ENCODE data around the gene ANGPTL8.
A peak's percentile ranks its signal among the peaks of the same experiment; 100 is the strongest.

The ANGPTL8 gene

GRCh38 chr19:11203194-11204075 is 36.0 kb upstream of the ANGPTL8 start:
- peak; percentile 34 for DNase-seq (ENCODE audit: low spot score)

DNA sequence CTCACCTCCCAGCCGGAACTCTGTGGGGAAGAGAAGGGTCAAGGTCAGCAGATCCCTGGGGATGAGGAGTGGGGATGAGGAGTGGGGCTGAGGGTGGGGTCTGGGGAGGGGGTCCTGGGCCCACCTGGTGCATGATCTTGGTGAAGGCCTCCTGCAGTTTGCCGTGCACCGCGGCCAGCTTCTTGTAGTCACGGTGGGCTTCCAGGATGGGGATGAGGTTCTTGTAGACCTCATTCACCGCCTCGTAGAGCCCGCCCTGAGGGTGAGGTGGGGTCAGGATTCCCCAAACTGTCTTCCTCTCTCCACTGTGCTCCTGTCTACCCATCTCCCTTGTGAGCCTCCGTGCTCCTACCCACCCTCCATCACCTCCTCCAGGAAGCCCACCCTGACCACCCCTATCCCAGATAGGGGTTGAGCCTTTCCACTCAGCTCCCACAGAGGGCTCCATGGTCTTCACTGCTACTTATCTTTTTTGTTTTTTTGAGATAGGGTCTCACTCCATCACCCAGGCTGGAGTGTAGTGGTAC is 35.3 kb upstream of the ANGPTL8 start:
- DNase-seq (ENCODE audit: low spot score): no peak

DNA sequence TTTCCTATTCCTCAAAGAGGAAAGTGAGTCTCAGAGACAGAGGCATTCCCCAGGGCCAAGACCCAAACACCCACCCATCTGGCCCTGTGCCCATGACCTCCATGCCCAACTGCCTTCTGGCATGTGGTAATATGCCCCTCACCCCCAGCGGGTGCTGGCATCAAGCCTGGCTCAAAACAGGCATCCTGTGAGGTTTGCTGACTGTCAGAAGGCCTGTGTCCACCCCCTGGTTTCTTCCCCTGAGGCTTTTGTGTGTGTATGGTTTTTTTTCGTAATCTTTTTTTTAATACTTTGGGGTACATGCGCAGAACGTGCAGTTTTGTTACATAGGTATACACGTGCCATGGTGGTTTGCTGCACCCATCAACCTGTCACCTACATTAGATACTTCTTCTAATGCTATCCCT is 34.5 kb upstream of the ANGPTL8 start:
- DNase-seq (ENCODE audit: low spot score): no peak

GRCh38 chr19:11205939-11206570 is 33.4 kb upstream of the ANGPTL8 start:
- no peak for DNase-seq (ENCODE audit: low spot score)

DNA sequence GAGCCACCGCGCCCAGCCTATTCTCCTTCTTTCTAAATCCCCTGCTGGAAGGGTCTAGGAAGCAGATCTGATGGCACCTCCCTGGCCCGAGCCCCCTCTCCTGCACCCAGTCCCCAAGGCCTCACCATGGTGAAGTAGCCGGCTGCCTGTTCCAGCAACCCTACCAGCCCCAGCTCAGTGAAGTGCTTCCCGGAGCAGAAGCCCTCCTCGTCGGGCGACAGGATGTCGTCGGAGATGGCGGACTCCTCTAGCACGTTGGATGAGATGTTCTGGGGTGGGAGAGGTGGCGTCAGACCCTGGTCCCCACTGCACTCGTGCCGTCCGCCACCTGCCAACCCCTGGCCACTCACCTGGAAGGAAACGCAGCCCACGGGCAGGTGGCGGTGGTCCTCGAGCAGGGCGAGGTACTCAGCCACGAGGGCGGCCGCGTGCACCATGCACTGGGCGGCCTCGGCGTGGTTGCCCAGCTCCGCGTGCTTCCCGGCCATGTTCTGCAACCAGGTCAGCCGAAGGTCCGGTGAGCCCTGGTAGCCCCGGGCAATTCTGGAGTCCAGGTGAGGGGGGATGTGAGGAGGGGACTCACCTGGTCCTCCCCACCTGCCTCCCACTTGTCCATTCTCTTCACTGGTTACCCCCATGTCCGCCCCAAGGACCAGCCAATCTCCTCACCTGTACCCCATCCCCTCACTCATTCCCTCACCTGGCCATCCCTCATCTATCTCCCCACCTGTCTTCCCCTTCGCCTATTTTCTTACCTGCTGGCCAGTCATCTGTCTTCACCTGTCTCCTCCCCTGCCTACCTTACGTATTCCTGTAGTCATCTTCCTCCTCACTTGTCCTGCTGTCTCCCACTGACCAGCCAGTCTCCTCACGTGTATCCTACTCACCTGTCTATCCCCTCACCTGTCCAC is 30.6 kb upstream of the ANGPTL8 start:
- no peak for DNase-seq (ENCODE audit: low spot score)

GRCh38 chr19:11209839-11210655 is 29.4 kb upstream of the ANGPTL8 start:
- DNase-seq (ENCODE audit: low spot score): no peak

GRCh38 chr19:11210656-11210928 is 28.8 kb upstream of the ANGPTL8 start:
- no peak for DNase-seq (ENCODE audit: low spot score)

DNA sequence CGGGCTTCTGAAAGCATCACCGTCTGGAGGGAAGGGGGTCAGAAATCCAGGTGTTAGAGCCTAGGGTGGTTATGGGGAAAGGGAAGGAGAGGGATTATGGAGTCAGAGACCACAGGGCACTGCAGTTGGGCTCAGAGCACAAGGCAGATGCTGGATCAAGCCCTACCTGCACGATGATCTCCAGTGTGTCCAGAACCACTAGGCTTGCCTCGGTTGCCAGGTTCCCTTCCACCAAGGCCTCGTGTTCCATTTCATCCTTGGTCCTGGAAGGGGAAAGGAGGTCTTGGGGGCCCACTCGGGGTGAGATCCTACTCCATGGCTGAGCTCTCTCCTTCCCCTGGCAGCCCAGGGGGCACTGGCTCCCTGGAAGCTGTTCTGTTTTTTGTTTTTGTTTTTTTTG is 25.0 kb upstream of the ANGPTL8 start:
- no peak for DNase-seq (ENCODE audit: low spot score)

DNA sequence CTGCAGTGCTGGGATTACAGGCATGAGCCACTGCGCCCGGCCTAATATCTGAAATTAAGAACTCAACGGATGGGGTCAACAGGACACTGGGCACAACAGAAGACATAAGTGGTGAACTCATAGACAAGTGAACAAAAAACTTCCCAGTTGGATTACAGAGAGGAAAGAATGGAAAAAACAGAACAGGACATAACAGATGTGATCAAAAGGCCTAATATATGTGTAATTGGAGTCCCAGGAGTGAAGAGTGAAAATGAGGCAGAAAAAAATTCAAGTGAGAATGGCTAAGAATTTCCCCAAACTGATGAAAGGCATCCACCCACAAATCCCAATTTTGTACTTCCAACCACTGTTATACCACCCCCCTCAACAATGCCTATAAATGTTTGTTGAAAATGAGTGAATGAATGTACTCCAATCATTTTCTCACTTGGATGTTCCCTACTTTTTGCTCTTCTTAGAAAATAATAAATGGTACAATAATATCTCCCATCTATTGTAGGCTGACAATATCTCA is 18.3 kb upstream of the ANGPTL8 start:
- no peak for DNase-seq (ENCODE audit: low spot score)

DNA sequence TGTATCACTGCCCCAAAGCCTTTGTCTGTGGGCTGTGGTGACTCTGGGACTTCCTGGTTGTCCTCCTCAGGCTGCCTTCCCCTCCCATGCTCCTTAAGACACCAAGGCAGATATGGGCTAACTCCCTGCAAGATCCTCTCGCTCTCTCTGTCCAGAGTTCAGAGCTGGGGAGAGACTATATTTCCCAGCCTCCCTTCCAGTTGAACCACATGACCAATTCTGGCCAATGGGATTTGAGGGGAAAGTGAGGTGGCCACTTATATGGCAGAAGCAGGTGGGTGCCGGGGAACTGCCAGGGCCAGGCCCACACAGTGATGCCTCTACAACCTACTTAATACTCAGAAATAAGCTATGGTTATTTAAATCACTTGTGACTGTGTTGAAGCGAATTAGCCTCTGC is 16.2 kb upstream of the ANGPTL8 start:
- no peak for DNase-seq (ENCODE audit: low spot score)

DNA sequence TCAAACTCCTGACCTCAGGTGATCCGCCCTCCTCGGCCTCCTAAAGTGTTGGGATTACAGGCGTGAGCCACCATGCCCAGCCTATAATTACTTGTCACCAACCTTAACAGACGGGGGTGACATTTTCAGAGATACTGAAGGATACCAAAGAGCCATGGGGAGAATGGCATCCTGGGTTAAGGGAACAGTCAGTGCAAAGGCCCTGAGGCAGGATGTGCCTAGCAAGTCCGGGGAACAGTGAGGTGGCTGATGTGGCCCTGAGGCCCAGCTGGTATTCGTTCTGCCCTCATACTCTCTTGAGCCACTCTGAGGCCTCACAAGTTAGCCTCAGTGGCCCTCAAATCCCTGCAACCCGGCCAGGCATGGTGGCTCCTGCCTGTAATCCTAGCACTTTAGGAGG is 15.0 kb upstream of the ANGPTL8 start:
- no peak for DNase-seq (ENCODE audit: low spot score)

DNA sequence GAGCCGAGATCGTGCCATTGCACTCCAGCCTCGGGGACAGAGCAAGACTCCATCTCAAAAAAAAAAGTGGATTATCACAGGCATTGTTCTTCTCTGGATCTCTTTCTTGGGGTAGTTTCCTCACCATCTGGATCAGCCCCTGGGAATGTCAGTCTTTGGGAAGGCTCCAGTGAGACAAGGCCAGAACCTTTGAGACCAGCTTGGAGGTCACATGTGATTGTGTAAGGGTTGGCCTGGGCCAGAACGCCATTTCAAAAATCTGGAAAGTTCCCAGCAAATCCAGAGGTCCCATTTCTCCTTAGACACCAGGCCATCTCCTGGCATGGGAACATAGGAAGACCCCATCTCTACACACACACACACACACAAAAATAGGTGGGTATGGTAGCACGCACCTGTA is 14.2 kb upstream of the ANGPTL8 start:
- DNase-seq (ENCODE audit: low spot score): no peak

DNA sequence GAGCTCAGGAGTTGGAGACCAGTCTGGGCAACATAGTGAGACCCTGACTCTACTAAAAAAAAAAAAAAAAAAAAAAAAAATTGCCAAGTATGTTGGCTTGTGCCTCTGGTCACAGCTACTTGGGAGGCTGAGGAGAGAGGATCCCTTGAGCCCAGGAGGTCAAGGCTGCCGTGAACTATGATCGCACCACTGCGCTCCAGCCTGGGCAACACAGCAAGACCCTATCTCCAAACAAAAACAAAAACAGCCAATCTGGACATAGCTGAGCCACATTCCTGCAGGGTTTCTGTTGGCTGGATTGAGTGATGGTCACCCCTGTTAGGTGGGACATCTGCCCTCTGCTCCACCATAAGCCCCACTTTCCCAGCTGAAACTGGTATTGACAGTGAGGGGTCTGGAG is 13.6 kb upstream of the ANGPTL8 start:
- no peak for DNase-seq (ENCODE audit: low spot score)

- no peak for DNase-seq (ENCODE audit: low spot score)
Observed at GRCh38 chr19:11226716-11227166, 12.7 kb upstream of the ANGPTL8 start.

GRCh38 chr19:11227195-11227886 is 12.1 kb upstream of the ANGPTL8 start:
- DNase-seq (ENCODE audit: low spot score): no peak

DNA sequence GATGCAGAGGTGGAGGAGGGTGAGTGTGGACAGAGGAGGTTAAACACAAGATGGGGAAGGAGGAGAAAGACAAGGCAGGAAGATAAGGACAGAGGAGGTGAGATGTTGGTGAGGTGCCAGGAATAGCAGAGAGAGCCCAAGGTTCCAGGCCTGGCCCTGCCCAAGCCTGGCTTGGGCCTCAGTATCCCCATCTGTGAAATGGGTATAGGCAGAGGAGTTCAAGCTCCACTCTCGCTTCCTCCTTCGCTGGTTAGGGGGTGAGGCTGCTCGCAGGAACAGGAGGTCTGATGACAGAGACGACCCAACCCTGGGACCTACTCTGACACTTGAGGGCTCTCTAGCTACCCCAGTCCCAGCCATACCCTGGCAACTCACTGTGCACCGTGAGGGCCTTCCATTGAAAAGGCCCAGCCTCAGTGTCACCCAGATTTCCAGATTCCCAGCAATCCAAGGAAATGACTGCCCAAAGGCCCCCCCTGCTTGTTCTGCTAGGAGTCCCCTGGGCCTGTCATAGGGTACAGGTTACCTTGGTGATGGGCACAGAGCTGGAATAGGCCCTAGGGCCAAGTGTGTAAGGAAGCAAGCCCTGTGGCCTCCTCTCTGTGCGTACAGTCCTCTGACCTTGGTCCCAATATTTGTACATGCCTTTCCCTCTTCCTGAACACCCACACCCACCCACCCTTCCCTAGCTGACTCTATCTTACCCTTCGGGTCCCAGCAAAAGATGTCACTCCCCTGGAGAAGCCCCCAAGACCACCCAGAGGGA is 8.6 kb upstream of the ANGPTL8 start:
- no peak for DNase-seq (ENCODE audit: low spot score)

GRCh38 chr19:11232555-11232954 is 6.9 kb upstream of the ANGPTL8 start:
- no peak for DNase-seq (ENCODE audit: low spot score)

DNA sequence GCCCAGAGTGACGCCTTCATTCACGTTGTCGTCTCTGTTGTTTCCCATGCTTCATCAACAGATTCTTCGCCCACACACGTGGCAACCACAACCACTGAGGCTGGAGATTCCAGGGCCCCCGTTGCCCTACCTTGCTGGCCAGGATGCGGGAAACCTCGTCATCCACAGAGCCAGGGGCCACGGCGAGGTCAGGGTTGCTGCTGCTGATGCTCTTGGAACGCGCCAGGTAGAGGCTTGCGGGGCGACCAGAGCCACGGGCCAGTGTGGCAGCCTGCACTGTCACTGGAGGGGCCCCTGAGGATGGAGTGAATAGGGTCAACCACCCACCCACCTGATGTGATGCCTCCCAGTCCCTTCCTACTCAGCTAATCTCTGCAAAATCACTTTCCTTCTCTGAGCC is 6.3 kb upstream of the ANGPTL8 start:
- DNase-seq (ENCODE audit: low spot score): no peak

- no peak for DNase-seq (ENCODE audit: low spot score)
Observed at GRCh38 chr19:11234486-11235075, 4.8 kb upstream of the ANGPTL8 start.
